ENCODE measurements around the gene LUC7L3.
"Not testable (repeated sequence)": the region's sequence is repeated elsewhere in the genome, so short reads cannot be mapped to it uniquely, and the experiment has no call there.

The LUC7L3 gene

GRCh38 chr17:50703162-50703561, 16.2 kb upstream of the LUC7L3 start:
- DNase-seq (ENCODE audit: low read depth), result no peak
- no peak overlapping the region for H3K4me3 ChIP-seq (ENCODE audit: low read length)
- TF ChIP-seq CTCF (IDR thresholded peaks at IDR 0.05; ENCODE audit: insufficient read depth, low read depth, low read length, missing control alignments), result no peak

DNA sequence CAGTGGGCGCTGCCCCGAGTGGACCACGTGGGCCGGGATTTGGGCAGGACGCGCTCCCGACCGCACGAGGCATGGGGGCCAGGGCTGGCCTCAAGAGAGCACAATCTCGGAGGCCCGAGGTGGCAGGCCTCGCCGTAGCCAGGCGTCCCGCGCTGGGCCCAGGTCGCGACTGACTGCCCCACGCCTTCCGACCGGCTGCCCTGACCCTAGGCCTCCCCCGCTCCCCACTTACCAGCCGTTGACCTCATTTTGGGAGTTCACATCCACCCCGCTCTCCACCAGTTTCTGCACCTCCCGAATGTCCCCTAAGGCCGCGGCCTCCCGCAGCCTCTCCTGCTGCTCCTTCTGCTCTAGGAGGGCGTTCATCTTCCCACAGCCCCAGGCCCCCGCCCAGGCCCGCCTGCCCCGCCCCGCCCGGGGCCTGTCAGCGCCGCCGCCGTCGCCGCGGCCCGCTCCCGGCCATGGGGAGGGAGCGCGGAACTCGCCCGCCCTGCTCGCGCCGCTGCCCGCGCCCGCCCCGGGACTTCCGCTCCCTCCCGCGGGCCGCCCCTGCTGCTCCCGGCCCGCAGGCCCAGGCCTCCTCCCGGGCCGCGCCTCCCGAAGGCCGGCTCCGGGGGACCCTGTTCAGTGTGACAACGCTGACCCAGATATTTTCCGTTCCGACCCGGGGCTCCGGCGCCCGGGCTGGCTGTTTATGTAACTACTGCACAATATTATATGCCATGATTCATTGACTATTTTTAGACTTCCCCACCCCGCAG, 11.9 kb upstream of the LUC7L3 start, which contains the start of gene ANKRD40:
Gene ANKRD40, minus strand, starts transcription at position 626 of the 761 bp plus-strand sequence. Its CDS starts 260 bp downstream, at position 366.
- no peak for TF ChIP-seq CTCF (IDR thresholded peaks at IDR 0.05; ENCODE audit: insufficient read depth, low read depth, low read length, missing control alignments)
- H3K4me3 ChIP-seq (ENCODE audit: low read length), result peak within 1 kb of the TSS; percentile 74
- peak; percentile 93 for DNase-seq (ENCODE audit: low read depth)

DNA sequence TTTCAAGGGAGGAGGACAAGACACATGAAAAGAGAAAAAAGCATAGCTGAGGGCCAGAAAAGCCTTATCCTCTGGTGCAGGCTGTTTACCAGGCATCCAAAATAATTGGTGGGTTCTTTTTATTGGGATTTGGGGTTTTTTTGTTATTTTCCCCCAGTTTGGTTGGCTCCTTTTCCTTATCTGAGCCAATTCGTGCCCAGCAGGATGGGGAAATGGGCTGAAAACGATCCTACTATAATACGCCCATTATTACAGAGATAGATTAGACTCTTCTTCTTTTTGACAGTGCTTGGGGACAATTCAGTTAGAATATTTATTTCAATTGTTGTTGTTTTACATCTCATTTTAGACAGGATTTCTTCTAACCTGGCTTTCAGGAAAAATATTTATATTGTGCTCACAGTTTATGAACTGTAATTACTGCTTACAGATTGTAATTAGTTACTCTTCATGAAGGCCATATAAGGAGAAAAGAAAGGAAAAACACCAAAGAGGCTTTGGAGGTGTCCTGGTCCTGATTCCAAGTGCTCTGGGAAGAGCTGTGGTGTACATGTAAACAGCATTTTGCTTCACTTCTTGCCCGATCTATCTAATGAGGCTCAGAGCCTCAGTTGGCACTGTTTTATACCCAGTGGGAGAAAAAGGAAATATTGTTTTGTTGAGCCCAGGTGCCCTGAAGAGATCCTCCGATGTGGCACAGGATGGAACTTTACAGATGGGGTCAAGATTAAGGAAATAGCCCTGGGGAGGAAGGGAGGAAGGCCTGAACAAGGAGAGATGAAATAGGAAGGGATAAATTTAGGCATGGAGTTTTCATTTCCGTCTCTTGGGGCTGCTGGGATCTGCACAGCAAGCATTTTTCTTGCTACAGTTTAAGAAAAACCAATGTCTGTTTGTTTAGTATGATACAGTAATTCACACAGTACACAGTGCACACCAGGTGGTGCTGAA, 11.1 kb upstream of the LUC7L3 start:
- TF ChIP-seq CTCF (IDR thresholded peaks at IDR 0.05; ENCODE audit: insufficient read depth, low read depth, low read length, missing control alignments), result no peak
- no peak for DNase-seq (ENCODE audit: low read depth)
- H3K4me3 ChIP-seq (ENCODE audit: low read length), result peak overlapping the region; percentile 74

DNA sequence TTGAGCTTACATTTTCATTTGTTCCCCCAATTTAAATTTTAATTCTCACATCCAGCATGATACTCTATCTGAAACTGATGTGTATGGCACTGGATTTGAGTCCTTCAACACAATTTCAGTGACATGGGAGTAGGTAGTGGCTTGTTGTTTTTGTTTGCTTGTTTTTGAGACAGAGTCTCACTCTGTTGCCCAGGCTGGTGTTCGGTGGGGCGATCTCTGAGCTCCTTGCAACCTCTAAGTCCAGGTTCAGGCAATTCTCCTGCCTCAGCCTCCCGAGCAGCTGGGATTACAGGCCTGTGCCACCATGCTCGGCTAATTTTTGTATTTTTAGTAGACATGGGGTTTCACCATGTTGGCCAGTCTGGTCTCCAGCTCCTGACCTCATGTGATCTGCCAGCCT, 10.3 kb upstream of the LUC7L3 start:
- DNase-seq (ENCODE audit: low read depth); H3K4me3 ChIP-seq (ENCODE audit: low read length): not testable (repeated sequence)

- H3K4me3 ChIP-seq (ENCODE audit: low read length), result no peak overlapping the region
- no peak for DNase-seq (ENCODE audit: low read depth)
- no peak for TF ChIP-seq CTCF (IDR thresholded peaks at IDR 0.05; ENCODE audit: insufficient read depth, low read depth, low read length, missing control alignments)
Measured at GRCh38 chr17:50710025-50710424, 9.4 kb upstream of the LUC7L3 start.

DNA sequence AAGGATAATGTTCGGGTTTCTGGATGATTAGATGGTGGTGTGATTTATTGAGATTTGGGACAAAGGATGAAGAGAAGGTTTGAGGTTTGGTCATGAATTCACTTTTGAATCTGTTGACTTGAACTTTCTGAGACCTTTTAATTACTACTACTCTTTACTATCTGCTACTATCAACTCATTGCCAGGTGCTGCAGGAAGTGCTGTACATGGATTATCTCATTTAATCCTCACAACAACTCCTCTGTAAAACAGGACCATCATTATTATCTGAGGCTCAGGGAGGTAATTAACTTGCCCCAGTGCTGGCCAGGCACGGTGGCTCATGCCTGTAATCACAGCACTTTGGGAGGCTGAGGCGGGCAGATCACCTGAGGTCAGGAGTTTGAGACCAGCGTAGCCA, 8.8 kb upstream of the LUC7L3 start:
- H3K4me3 ChIP-seq (ENCODE audit: low read length), result no peak overlapping the region
- DNase-seq (ENCODE audit: low read depth), result no peak
- TF ChIP-seq CTCF (IDR thresholded peaks at IDR 0.05; ENCODE audit: insufficient read depth, low read depth, low read length, missing control alignments), result no peak

GRCh38 chr17:50712641-50713040, 6.8 kb upstream of the LUC7L3 start:
- no peak for TF ChIP-seq CTCF (IDR thresholded peaks at IDR 0.05; ENCODE audit: insufficient read depth, low read depth, low read length, missing control alignments)

More at GRCh38 chr17:50712641-50713040, 6.8 kb upstream of the LUC7L3 start:
- DNase-seq (ENCODE audit: low read depth), result no peak
- H3K4me3 ChIP-seq (ENCODE audit: low read length), result no peak overlapping the region

Data from epithelial cell of esophagus (primary cell).